Fibroblast of lung (primary cell): ENCODE measurements around the gene AHSP.

Source experiments
- CTCF ChIP-seq, 2 donors: IDR thresholded peaks in 1 of 2; conservative IDR thresholded peaks in 1 of 2; 1 replicate in 1 of 2; 2 replicates in 1 of 2; pipeline ENCODE4 v1.5.1; 2011 to 2012; ENCODE audit warnings: low read length in 2 of 2, control low read depth in 1 of 2, inconsistent platforms in 1 of 2, low read depth in 1 of 2, mild to moderate bottlenecking in 1 of 2
- EZH2 ChIP-seq: IDR thresholded peaks from 2 replicates; pipeline ENCODE4 v1.5.1; 2012; ENCODE audit warnings: low read length, control low read depth, mild to moderate bottlenecking; ENCODE audit errors: missing control alignments

DNA sequence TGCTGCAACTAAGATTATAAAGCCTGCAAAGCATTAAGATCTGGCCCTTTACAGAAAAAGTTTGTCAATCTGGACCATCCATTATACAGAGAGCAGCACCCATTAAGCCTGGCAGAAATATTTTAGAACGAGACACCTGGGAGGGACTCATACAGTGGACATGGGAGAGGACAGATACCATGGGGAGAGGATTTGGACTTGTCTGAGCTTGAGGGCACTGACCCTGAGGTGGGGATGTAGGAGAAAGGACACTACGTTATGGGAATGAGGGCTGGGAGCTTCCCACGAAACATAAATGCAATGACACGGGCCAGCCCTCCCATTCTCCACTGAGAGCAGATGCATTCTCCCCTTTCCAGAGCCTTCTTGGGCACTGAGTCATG lies 25.7 kb upstream of the AHSP start:
- TF ChIP-seq CTCF (conservative IDR thresholded peaks at IDR 0.05 in 1 of 2, IDR thresholded peaks at IDR 0.05 in 1 of 2; ENCODE audit: low read depth in 1 of 2, low read length in 2 of 2) (no peak), EZH2 (no peak)
